Skeletal muscle tissue (tissue), 4 donors: ENCODE measurements around the gene SLC18B1. TPM values are rescaled to one million over a fixed set of nuclear protein-coding genes. Genes with fewer than 3 reads are reported as not detected.

Source experiments
- H3K27ac ChIP-seq: one replicate; pipeline ENCODE4 v1.7.0; 2013; ENCODE audit warnings: mild to moderate bottlenecking, low read depth, low read length, inconsistent platforms
- H3K27me3 ChIP-seq, 3 donors: one replicate each; pipeline ENCODE4 v1.7.0; 2013; ENCODE audit warnings: low read length in 3 of 3; ENCODE audit not compliant: control insufficient read depth in 3 of 3, insufficient read depth in 3 of 3
- H3K36me3 ChIP-seq, 3 donors: one replicate each; pipeline ENCODE4 v1.7.0; 2013; ENCODE audit warnings: low read length in 3 of 3; ENCODE audit not compliant: control insufficient read depth in 3 of 3, insufficient read depth in 3 of 3
- H3K4me1 ChIP-seq, 3 donors: one replicate each; pipeline ENCODE4 v1.7.0; 2013; ENCODE audit warnings: low read length in 3 of 3, mild to moderate bottlenecking in 3 of 3; ENCODE audit not compliant: control insufficient read depth in 3 of 3, insufficient read depth in 3 of 3
- H3K4me3 ChIP-seq, 3 donors: one replicate each; pipeline ENCODE4 v1.7.0; 2013; ENCODE audit warnings: low read length in 3 of 3
- H3K9ac ChIP-seq, 3 donors: one replicate each; pipeline ENCODE4 v1.7.0; 2013; ENCODE audit warnings: low read length in 3 of 3, mild to moderate bottlenecking in 3 of 3, moderate library complexity in 2 of 3, low read depth in 1 of 3
- H3K9me3 ChIP-seq, 3 donors: one replicate each; pipeline ENCODE4 v1.7.0; 2013; ENCODE audit warnings: low read length in 3 of 3; ENCODE audit not compliant: control insufficient read depth in 3 of 3
- total RNA-seq: library from RNA; depleted of rRNA; stranded (reverse); fragments of >200 nt; gene quantifications from one replicate; pipeline ENCODE4 v1.2.3, GENCODE V29; 2014
- donor health status: Osteomylitis.

The SLC18B1 gene
- total RNA-seq, 1 donor from 2014 or later: 12.0 TPM

DNA sequence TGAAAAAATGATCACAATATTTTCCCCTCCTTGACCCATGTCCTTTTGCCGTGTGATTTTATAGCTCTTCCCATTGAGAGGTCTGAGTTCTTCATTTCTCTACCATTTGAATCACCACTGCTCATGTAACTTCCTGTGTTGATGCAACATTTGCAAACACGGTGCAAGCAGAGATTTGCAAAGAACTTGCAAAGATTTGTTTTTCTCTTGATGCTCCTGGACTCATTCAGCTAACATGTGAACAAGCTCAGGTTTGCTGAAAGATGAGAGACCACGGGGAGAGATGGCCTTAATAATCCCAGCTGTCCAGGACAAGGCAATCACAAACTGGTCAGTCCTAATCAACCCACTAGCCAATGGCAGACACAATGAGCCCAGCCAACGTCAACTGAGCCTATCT is 49.3 kb downstream of the SLC18B1 start:
- H3K36me3 ChIP-seq: no peaks in the 10 kb centered on the region
- H3K27me3 ChIP-seq: no peaks in the 10 kb centered on the region
- H3K27ac ChIP-seq: no peak overlapping the region
- H3K4me3 ChIP-seq: no peak overlapping the region
- no peaks in the 10 kb centered on the region for H3K4me1 ChIP-seq
- H3K9ac ChIP-seq: no peak overlapping the region
- no peaks in the 10 kb centered on the region for H3K9me3 ChIP-seq

DNA sequence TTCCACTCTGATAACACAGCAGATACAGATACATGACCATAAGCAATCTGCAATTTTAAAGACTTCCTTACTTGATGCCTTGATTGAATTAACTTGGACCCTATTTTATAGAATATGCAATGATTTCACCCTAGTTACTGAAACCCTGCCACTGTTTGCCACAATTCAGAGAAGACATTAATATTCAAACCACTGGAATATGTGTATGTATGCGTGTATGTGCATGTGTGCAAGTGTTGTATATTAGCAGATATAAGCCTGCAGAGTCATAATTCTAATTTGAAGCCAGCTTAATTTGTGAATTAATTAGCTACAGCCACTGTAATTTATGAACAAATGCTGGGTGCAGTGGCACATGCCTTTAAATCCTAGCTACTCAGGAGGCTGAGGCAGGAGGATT is 50.0 kb downstream of the SLC18B1 start:
- no peaks in the 10 kb centered on the region for H3K4me1 ChIP-seq
- no peaks in the 10 kb centered on the region for H3K36me3 ChIP-seq
- no peak overlapping the region for H3K27ac ChIP-seq
- H3K9me3 ChIP-seq: no peaks in the 10 kb centered on the region
- H3K27me3 ChIP-seq: no peaks in the 10 kb centered on the region
- H3K9ac ChIP-seq: no peak overlapping the region
- H3K4me3 ChIP-seq: no peak overlapping the region

DNA sequence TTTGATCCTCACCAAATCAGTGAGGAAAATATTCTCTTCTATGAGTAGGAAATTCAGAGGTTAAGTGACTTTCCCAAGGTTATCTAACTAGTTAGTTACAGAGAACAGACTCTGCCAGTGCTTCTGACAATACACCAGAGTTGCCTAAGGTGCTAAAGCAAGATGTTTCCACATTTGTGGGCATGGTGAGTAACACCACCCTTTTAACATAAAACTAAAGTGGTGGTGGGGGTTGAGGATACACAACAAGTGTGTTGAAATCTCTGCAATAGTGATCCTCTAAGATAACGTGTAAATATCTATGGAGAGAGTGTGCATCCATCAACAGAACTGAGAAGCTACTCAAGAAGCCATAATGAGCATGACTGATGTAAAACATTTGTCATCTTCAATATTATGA is 52.4 kb downstream of the SLC18B1 start:
- Histone ChIP-seq H3K27ac (no peak overlapping the region), H3K4me1 (no peaks in the 10 kb centered on the region), H3K27me3 (no peaks in the 10 kb centered on the region), H3K4me3 (no peak overlapping the region), H3K36me3 (no peaks in the 10 kb centered on the region), H3K9ac (no peak overlapping the region), H3K9me3 (no peaks in the 10 kb centered on the region)

DNA sequence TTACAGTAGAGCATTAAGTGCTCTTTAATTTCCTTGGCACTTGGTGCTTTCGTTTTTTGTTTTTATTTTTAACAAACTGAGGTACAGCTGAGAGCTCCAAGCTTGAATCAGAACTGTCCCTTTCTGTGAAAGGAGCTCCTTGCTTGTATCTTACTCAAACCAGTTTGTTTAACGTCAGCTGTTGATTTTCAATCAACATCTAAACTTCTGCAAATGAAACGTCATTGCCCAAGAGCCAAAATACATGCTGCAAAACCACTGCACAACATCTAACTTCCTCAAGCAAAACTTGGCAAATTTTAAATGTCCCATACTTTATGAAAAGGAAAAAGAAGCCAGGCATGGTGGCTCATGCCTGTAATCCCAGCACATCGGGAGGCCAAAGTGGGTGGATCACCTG is 55.9 kb downstream of the SLC18B1 start:
- Histone ChIP-seq H3K4me1 (no peaks in the 10 kb centered on the region), H3K27ac (no peak overlapping the region), H3K9me3 (no peaks in the 10 kb centered on the region), H3K4me3 (no peak overlapping the region), H3K9ac (no peak overlapping the region), H3K36me3 (no peaks in the 10 kb centered on the region), H3K27me3 (no peaks in the 10 kb centered on the region)

DNA sequence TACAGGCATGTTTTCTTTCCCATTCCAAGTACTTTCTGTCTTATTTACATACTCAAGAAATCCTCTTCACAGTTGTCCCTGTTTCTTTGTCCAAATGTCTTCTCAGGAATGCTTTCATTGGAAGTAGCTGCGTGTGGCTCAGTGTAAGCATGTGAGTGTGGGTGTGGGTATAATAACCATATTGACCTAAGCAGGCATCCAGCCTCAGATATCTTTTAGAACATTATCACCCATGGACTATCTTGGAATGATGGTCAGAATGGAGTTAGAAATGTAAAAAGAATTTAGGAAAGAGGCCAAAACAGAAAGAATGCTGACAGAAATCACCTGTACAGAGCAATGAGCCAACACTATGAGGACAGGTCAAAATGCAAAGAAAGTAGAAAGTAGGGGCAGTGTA is 57.2 kb downstream of the SLC18B1 start:
- no peak overlapping the region for H3K4me3 ChIP-seq
- no peaks in the 10 kb centered on the region for H3K36me3 ChIP-seq
- H3K27ac ChIP-seq: no peak overlapping the region
- H3K4me1 ChIP-seq: no peaks in the 10 kb centered on the region
- H3K27me3 ChIP-seq: no peaks in the 10 kb centered on the region
- H3K9me3 ChIP-seq: no peaks in the 10 kb centered on the region
- no peak overlapping the region for H3K9ac ChIP-seq

DNA sequence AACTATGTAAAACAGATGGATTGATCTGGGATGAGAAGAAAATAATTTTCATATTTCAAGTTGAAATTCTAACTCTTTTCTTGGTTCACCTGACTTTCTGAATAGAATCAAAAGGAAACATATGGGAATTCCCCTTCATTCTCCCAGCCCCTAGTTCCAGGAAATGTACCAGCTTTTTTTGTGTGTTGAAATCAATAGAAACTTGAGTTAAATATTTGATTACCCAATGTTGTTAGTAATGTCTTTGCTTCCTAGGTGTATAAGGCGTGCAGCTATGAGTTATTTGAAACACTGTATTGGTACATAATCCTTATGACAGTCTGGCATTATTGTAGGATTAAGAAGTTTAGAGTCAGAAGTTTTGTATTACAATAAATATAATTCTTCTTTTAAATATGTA is 62.2 kb downstream of the SLC18B1 start:
- H3K27me3 ChIP-seq: no peaks in the 10 kb centered on the region
- H3K36me3 ChIP-seq: no peaks in the 10 kb centered on the region
- no peak overlapping the region for H3K27ac ChIP-seq
- no peak overlapping the region for H3K4me3 ChIP-seq
- H3K4me1 ChIP-seq: no peaks in the 10 kb centered on the region
- H3K9me3 ChIP-seq: no peaks in the 10 kb centered on the region
- H3K9ac ChIP-seq: no peak overlapping the region

DNA sequence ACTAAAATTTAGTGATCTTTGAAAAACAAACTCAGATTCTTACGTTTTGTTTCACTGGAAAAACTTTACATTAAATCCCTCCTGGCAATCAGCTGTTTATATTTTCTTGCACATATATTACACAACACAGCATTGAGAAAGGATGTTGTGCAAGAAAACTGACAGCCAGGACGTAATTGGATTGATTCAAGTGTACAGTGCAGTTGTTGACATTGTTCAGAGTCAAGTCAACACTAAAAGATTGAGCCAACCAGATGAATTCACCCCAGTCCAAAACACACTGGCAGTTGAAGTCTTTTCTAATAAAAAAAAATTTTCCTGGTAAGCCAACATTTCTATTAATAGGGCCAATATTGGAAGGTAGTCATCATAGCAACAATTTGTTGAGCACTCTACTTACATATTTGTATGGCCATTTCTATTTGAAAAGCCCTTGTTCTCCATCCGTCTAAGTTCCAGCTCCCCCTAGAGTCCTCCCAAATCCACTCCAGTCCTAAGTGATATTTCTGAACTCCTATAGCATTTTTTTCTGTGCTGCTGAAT is 63.7 kb downstream of the SLC18B1 start:
- H3K9ac ChIP-seq: no peak overlapping the region
- no peaks in the 10 kb centered on the region for H3K27me3 ChIP-seq
- no peak overlapping the region for H3K4me3 ChIP-seq
- H3K27ac ChIP-seq: no peak overlapping the region
- no peaks in the 10 kb centered on the region for H3K4me1 ChIP-seq
- H3K36me3 ChIP-seq: no peaks in the 10 kb centered on the region
- H3K9me3 ChIP-seq: no peaks in the 10 kb centered on the region

DNA sequence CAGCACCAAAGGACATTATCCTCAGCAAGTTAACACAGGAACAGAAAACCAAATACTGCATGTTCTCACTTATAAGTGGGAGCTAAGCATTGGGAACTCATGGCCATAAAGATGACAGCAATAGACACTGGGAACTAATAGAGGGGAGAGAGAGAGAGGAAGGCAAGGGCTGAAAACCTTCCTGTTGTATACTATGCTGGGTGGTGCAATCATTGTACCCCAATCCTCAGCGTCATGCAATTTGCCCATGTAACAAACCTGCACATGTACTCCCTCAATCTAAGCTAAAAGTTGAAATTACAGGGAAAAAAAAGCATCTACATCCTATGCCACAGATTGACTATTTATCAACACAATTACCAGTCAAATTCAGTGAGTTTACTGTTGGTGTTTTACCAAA is 64.6 kb downstream of the SLC18B1 start:
- Histone ChIP-seq H3K9ac (no peak overlapping the region), H3K9me3 (no peaks in the 10 kb centered on the region), H3K4me1 (no peaks in the 10 kb centered on the region), H3K27ac (no peak overlapping the region), H3K4me3 (no peak overlapping the region), H3K36me3 (no peaks in the 10 kb centered on the region), H3K27me3 (no peaks in the 10 kb centered on the region)

DNA sequence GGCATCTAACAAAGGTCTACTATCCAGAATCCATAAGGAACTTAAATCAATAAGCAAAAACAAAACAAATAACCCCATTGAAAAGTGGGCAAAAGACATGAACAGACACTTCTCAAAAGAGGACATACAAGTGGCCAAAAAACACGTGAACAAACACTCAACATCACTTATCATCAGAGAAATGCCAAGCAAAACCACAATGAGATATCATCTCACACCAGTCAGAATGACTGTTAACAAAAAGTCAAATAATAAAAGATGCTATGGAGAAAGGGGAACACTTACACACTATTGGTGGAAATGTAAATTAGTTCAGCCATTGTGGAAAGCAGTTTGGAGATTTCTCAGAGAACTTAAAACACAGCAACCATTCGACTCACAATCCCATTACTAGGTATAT is 65.2 kb downstream of the SLC18B1 start:
- no peak overlapping the region for H3K9ac ChIP-seq
- no peaks in the 10 kb centered on the region for H3K27me3 ChIP-seq
- H3K36me3 ChIP-seq: no peaks in the 10 kb centered on the region
- H3K4me3 ChIP-seq: no peak overlapping the region
- no peaks in the 10 kb centered on the region for H3K9me3 ChIP-seq
- no peaks in the 10 kb centered on the region for H3K4me1 ChIP-seq
- H3K27ac ChIP-seq: no peak overlapping the region

DNA sequence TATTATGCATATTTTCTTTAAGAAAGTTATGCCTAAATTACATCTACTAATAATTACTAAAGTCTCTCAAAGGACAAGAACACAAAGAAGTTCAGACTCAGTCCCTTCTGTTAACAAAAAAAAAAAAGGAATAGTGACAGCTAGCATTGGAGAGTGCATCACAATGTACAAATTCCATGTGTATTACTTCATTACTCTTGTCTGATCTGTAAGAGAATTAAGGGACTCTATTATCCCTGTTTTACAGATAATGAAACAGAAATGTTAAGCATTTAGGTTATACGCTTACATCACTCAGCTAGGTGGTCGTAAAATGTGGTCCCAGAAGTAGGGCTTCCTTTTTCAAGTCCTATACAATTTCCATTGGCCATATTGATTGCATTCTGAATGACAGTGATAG is 67.4 kb downstream of the SLC18B1 start:
- no peaks in the 10 kb centered on the region for H3K4me1 ChIP-seq
- no peak overlapping the region for H3K9ac ChIP-seq
- H3K9me3 ChIP-seq: no peaks in the 10 kb centered on the region
- no peak overlapping the region for H3K27ac ChIP-seq
- no peaks in the 10 kb centered on the region for H3K36me3 ChIP-seq
- no peak overlapping the region for H3K4me3 ChIP-seq
- no peaks in the 10 kb centered on the region for H3K27me3 ChIP-seq

DNA sequence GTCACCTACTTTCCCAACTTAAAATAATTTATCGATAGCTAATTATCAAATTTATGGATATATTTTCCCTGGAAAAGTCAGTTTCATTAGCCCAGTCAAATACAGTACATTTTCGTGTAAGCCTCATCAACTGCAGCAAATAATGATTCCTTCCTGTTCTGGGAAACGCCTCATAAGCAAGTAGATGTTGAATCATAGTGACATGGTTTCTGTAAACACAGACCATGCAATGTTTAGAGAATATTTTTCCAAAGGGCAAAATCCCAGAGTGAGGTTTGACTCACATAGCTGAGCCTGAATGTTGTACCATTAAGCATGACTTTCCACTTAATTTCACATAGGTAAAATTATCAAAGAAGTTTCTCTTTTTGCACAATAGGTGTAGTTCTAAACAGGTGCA is 67.9 kb downstream of the SLC18B1 start:
- Histone ChIP-seq H3K9ac (no peak overlapping the region), H3K4me1 (no peaks in the 10 kb centered on the region), H3K4me3 (no peak overlapping the region), H3K27ac (no peak overlapping the region), H3K9me3 (no peaks in the 10 kb centered on the region), H3K36me3 (no peaks in the 10 kb centered on the region), H3K27me3 (no peaks in the 10 kb centered on the region)
